Endothelial cell of umbilical vein (primary cell): Measurements from ENCODE around the gene PBX3.

Experiments used
- CTCF ChIP-seq, 2 donors: IDR thresholded peaks; 1 replicate in 1 of 2; 2 replicates in 1 of 2; pipeline ENCODE4 v1.5.1; 2011; ENCODE audit warnings: low read length in 2 of 2, mild to moderate bottlenecking in 2 of 2, moderate library complexity in 2 of 2, control low read depth in 1 of 2, inconsistent platforms in 1 of 2, low read depth in 1 of 2; ENCODE audit not compliant: insufficient read depth in 1 of 2; ENCODE audit errors: extremely low read depth in 1 of 2
- EZH2 ChIP-seq: IDR thresholded peaks from 2 replicates; pipeline ENCODE4 v1.6.1; 2012; ENCODE audit warnings: borderline replicate concordance, low read depth, mild to moderate bottlenecking, moderate library complexity, low read length, inconsistent platforms; ENCODE audit not compliant: severe bottlenecking
- JUN ChIP-seq: IDR thresholded peaks from 2 replicates; pipeline ENCODE4 v1.6.1; 2011; ENCODE audit warnings: borderline replicate concordance, low read depth; ENCODE audit not compliant: insufficient read length, insufficient read depth
- MAX ChIP-seq: IDR thresholded peaks from 2 replicates; pipeline ENCODE4 v1.6.1; 2011; ENCODE audit not compliant: insufficient read depth, insufficient read length
- MYC ChIP-seq: IDR thresholded peaks from one replicate; pipeline ENCODE4 v1.6.1; 2011; ENCODE audit warnings: mild to moderate bottlenecking, low read depth, low read length
- POLR2A ChIP-seq: IDR thresholded peaks from 2 replicates; pipeline ENCODE4 v1.6.1; 2012; ENCODE audit warnings: low read depth, mild to moderate bottlenecking, control low read depth, low read length
- POLR2AphosphoS5 ChIP-seq: IDR thresholded peaks from 2 replicates; pipeline ENCODE4 v1.6.1; 2012; ENCODE audit warnings: low read depth, mild to moderate bottlenecking, control low read depth, low read length, moderate library complexity; ENCODE audit not compliant: insufficient read depth

- TF ChIP-seq CTCF (IDR thresholded peaks at IDR 0.05; ENCODE audit: extremely low read depth in 1 of 2, insufficient read depth in 1 of 2, low read depth in 1 of 2, low read length in 2 of 2): no peak
- TF ChIP-seq POLR2AphosphoS5: no peak
- TF ChIP-seq EZH2: no peak
- TF ChIP-seq JUN: no peak
- TF ChIP-seq POLR2A: no peak
- TF ChIP-seq MAX: no peak
- TF ChIP-seq MYC: no peak
These were observed 14.7 kb downstream of the PBX3 start for GRCh38 chr9:125761676-125762450.
